GM13976 (cell line): Measurements from ENCODE around the gene ATP2B1.
"Not testable (repeated sequence)": the region's sequence is repeated elsewhere in the genome, so short reads cannot be mapped to it uniquely, and the experiment has no call there.

ENCODE experiments used
- DNase-seq: peaks from one replicate; pipeline ENCODE4 v3.0.0; 2012; ENCODE audit warnings: low spot score
- in situ Hi-C: fragments of 300-500 bp; cut with MboI; formaldehyde crosslinking; loops from one replicate; pipeline ENCODE4 v1.12.0; 2022; ENCODE audit warnings: low sequenced_read_pairs, mixed read lengths, inconsistent platforms; ENCODE audit not compliant: unreplicated experiment
- TF ChIP-seq, protein P1 (sequence below): IDR thresholded peaks from 2 replicates; pipeline ENCODE4 v1.5.1; 2012; ENCODE audit warnings: borderline replicate concordance, mild to moderate bottlenecking; ENCODE audit not compliant: insufficient read depth; ENCODE audit errors: extremely low read depth, missing control alignments, control extremely low read depth

Gene ATP2B1

DNA sequence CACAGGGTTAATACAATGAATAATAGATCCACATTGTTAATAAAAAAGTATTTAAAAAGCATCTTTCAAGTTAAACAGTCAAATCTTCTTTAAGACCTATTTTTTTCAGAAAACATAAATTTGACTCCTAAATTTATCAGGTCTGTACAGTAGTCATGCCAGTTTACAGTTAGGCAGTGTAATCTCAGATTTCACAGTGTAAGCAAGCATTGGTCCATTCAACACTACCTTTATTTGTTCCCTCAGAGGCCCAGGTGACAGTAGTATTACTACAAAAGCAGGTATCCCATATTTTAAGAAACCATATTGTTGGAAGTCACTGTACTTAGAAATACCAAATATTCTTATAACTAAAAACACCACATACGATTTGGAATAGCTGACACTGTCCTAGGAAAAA lies 6.1 kb downstream of the ATP2B1 start:
- TF ChIP-seq, protein P1, sequence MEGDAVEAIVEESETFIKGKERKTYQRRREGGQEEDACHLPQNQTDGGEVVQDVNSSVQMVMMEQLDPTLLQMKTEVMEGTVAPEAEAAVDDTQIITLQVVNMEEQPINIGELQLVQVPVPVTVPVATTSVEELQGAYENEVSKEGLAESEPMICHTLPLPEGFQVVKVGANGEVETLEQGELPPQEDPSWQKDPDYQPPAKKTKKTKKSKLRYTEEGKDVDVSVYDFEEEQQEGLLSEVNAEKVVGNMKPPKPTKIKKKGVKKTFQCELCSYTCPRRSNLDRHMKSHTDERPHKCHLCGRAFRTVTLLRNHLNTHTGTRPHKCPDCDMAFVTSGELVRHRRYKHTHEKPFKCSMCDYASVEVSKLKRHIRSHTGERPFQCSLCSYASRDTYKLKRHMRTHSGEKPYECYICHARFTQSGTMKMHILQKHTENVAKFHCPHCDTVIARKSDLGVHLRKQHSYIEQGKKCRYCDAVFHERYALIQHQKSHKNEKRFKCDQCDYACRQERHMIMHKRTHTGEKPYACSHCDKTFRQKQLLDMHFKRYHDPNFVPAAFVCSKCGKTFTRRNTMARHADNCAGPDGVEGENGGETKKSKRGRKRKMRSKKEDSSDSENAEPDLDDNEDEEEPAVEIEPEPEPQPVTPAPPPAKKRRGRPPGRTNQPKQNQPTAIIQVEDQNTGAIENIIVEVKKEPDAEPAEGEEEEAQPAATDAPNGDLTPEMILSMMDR = no peak
- in situ Hi-C loops = no loop called here
- no peak for DNase-seq

DNA sequence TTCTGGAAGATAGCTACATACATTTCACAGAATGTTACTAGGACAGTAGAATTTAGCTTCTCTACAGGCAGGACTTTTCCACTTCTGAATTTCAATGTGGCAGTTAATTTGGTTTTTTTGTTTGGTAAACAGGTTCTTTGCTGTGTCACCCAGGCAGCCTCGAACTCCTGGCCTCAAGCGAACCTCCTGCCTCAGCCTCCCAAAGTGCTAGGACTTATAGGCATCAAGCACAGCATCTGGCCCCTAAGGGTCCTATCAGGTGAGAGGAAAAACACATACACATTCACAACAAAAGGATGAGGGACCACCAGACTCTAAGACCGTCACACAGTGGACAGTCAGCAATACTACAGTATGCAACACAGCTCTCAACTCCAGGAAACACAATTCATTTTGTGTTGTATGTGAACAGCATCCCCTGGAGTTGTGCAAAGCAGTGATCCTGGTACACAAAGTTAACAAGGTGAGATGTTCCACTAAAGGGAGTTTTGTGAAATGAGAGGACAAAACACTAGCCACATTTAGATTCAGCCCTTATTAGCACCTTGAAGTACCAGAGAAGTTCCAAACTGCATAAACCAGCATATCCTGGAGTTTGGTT lies 6.9 kb downstream of the ATP2B1 start:
- in situ Hi-C loops = no loop called here
- TF ChIP-seq, protein P1 = no peak
- DNase-seq = no peak

DNA sequence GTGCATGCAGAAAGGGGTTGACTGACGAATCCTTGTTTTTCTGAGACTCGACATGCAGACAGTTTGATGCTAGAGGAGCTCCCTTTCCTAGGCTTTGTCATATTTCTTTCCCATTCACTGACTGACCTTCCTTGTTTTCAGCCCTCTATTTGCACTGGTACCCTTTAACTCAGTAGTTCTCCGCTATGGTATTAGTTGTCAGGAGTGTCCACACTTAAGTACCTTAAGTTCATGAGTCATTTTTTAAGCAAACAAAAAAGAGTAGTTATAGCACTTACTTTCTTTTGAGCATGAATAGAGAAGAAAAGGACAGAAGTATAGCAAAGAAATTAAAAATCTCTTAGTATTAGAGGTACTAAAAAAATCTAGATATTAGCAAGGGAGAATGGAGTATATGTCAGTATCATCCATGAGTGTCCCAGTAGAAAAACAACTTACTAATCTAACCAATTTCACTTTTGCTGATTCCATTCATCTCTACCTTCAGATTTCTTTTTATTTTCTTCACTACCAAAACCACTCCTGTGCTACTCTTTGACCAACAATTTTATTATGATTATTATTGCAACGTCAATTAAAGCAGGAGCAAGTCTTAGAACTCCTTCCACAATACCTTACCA lies 8.3 kb downstream of the ATP2B1 start:
- TF ChIP-seq, protein P1 = no peak
- in situ Hi-C loops = no loop called here
- no peak for DNase-seq

DNA sequence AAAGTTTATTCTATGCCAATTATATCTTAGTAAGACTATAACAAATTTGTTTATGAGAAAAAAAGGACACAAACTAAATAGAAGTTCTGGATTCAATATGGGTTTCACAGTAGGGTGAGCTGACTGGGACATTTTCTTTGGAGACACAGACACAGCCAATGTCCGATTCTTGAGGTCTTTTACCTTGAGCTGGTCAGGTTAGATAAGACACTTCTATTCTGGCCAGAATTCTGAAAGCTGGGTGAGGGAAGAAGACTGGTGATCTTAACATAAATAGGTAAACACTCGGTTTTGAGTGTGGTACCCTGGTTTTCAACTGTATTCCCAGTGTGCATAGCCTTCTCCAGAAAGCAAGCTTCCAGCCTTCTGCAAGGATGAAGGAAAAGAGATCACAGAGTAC lies 10.0 kb downstream of the ATP2B1 start:
- no peak for DNase-seq
- TF ChIP-seq, protein P1 = no peak
- in situ Hi-C loops = no loop called here

DNA sequence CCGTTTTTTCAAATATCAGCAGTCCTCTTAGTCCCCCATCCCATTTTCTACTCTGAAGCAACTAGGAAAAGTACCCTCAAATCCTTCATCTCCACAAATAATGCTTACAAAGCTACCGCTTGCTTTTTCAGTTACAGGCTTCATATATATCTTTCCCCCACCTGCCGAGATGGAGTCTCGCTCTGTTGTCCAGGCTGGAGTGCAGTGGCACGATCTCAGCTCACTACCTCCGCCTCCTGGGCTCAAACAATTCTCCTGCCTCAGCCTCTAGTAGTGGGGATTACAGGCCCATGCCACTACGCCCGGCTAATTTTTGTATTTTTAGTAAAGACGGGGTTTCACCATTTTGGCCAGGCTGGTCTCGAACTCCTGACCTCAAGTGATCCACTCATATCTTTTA lies 10.9 kb downstream of the ATP2B1 start:
- DNase-seq, in situ Hi-C loops: not testable (repeated sequence)

DNA sequence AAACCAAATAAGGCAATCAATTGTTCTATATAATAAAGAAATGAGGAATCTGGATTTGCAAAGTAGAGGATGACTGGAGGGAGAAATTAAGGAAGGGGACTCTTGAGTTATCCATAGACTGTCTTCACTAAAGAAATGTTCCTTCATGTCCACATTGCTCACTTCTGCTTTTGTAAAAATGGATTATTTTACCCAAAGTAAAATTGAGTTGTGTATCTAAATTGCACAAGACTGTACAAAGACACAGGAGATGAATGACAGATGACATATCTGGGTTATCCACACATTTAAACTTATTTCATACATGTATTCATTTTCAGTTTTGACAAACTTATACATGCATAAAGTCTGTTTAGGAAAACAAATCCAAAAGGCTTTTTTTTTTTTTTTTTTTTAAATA lies 11.3 kb downstream of the ATP2B1 start:
- DNase-seq = no peak
- TF ChIP-seq, protein P1 = no peak

DNA sequence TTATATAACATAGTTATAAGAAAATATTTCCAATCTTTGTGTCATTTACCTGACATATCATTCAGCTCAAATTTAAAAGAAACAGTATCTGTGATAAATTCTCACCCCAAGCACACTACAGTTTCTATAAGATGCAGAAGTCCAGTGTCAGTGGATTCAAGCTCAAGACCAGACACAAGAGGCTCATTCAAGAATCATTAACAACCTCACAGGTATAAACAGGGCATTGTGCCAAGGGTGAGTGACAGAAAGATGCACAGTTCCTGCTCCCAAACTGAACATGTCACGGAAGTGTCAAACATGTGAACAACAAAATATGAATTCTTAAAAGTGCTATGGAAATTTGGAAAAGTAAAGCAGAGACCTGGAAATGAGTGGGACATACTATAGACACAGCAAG lies 12.8 kb downstream of the ATP2B1 start:
- TF ChIP-seq, protein P1 = no peak
- DNase-seq = no peak
- in situ Hi-C loops = no loop called here

More for the DNA sequence above, 11.3 kb downstream of the ATP2B1 start:
- in situ Hi-C loops = no loop called here
